SK-N-SH treated with all-trans-retinoic acid at 6 μM for 48 hours (cell line): ENCODE data around the gene CNOT6L.

Experiments
- ATAC-seq: fragments of 200-7000 bp; cut with Tn5 transposase; 3 replicates; pipeline ENCODE4 v1.9.1; 2020; ENCODE audit warnings: mild to moderate bottlenecking, moderate library complexity
- ARNTL ChIP-seq: fragments of 450-650 bp; formaldehyde crosslinking; IDR thresholded peaks from 2 replicates; pipeline ENCODE4 v1.5.0; 2020; ENCODE audit warnings: low read depth, mild to moderate bottlenecking, moderate library complexity, borderline replicate concordance
- BACH2 ChIP-seq: fragments of 250-450 bp; sonication (Bioruptor Pico); IDR thresholded peaks from 2 replicates; pipeline ENCODE4 v1.9.0; 2021; ENCODE audit warnings: mild to moderate bottlenecking, borderline replicate concordance
- CREB5 ChIP-seq: fragments of 250-450 bp; sonication (Bioruptor Pico); IDR thresholded peaks from 2 replicates; pipeline ENCODE4 v1.5.1; 2020; ENCODE audit warnings: low read depth, mild to moderate bottlenecking, moderate library complexity
- CSRNP3 ChIP-seq: fragments of 250-450 bp; sonication (Bioruptor Pico); IDR thresholded peaks from 2 replicates; pipeline ENCODE4 v1.5.1; 2021; ENCODE audit warnings: mild to moderate bottlenecking, moderate library complexity
- ESRRG ChIP-seq: fragments of 250-450 bp; sonication (Bioruptor Pico); IDR thresholded peaks from 2 replicates; pipeline ENCODE4 v1.6.1; 2021; ENCODE audit warnings: mild to moderate bottlenecking
- ISL1 ChIP-seq: fragments of 250-450 bp; sonication (Bioruptor Pico); IDR thresholded peaks from 2 replicates; pipeline ENCODE4 v2.1.2; 2022; ENCODE audit warnings: mild to moderate bottlenecking, moderate library complexity
- POU6F1 ChIP-seq: fragments of 250-450 bp; sonication (Bioruptor Pico); IDR thresholded peaks from 2 replicates; pipeline ENCODE4 v1.8.0; 2021; ENCODE audit warnings: low read depth, mild to moderate bottlenecking, moderate library complexity, borderline replicate concordance
- PPARA ChIP-seq: fragments of 250-450 bp; sonication (Bioruptor Pico); IDR thresholded peaks from 2 replicates; pipeline ENCODE4 v1.5.0; 2020; ENCODE audit warnings: mild to moderate bottlenecking, borderline replicate concordance
- RARB ChIP-seq: fragments of 250-450 bp; sonication (Bioruptor Pico); IDR thresholded peaks from 2 replicates; pipeline ENCODE4 v1.8.0; 2021; ENCODE audit warnings: mild to moderate bottlenecking, moderate library complexity
- SNAI2 ChIP-seq: fragments of 250-450 bp; sonication (Bioruptor Pico); IDR thresholded peaks from 2 replicates; pipeline ENCODE4 v1.5.0; 2020; ENCODE audit warnings: mild to moderate bottlenecking, moderate library complexity
- TCF4 ChIP-seq: fragments of 250-450 bp; sonication (Bioruptor Pico); IDR thresholded peaks from 2 replicates; pipeline ENCODE4 v1.8.0; 2021; ENCODE audit warnings: mild to moderate bottlenecking, moderate library complexity, borderline replicate concordance
- TOX ChIP-seq: fragments of 250-450 bp; sonication (Bioruptor Pico); IDR thresholded peaks from 2 replicates; pipeline ENCODE4 v1.8.0; 2021; ENCODE audit warnings: mild to moderate bottlenecking, moderate library complexity, borderline replicate concordance
- TSHZ2 ChIP-seq: fragments of 250-450 bp; sonication (Bioruptor Pico); IDR thresholded peaks from 2 replicates; pipeline ENCODE4 v1.5.0; 2020; ENCODE audit warnings: mild to moderate bottlenecking, moderate library complexity
- ZC3H10 ChIP-seq: fragments of 250-450 bp; sonication (Bioruptor Pico); IDR thresholded peaks from 2 replicates; pipeline ENCODE4 v1.5.1; 2021; ENCODE audit warnings: mild to moderate bottlenecking, moderate library complexity
- ZFP3 ChIP-seq: fragments of 250-450 bp; sonication (Bioruptor Pico); IDR thresholded peaks from 2 replicates; pipeline ENCODE4 v1.5.0; 2020; ENCODE audit warnings: mild to moderate bottlenecking, moderate library complexity
- ZFP30 ChIP-seq: fragments of 450-650 bp; formaldehyde crosslinking; IDR thresholded peaks from 2 replicates; pipeline ENCODE4 v1.5.0; 2022; ENCODE audit warnings: mild to moderate bottlenecking, moderate library complexity
- ZNF565 ChIP-seq: fragments of 450-650 bp; formaldehyde crosslinking; conservative IDR thresholded peaks from 2 replicates; pipeline ENCODE4 v1.5.0; 2020; ENCODE audit warnings: low read depth, mild to moderate bottlenecking, moderate library complexity
- ZNF8 ChIP-seq: fragments of 450-650 bp; formaldehyde crosslinking; IDR thresholded peaks from 2 replicates; pipeline ENCODE4 v1.5.0; 2020; ENCODE audit warnings: mild to moderate bottlenecking, moderate library complexity

CNOT6L gene

GRCh38 chr4:77827343-77827742 lies 8.2 kb upstream of the CNOT6L start:
- no peak for ATAC-seq
- TF ChIP-seq TSHZ2 (CRISPR knock-in tag): no peak
- TF ChIP-seq ZC3H10 (CRISPR knock-in tag): no peak
- TF ChIP-seq BACH2: no peak
- no peak for TF ChIP-seq RARB (CRISPR knock-in tag)
- TF ChIP-seq TOX (CRISPR knock-in tag): no peak
- TF ChIP-seq TCF4 (CRISPR knock-in tag): no peak
- TF ChIP-seq POU6F1 (CRISPR knock-in tag): no peak

- TF ChIP-seq TOX (CRISPR knock-in tag) (no peak), PPARA (CRISPR knock-in tag) (no peak), ZNF8 (CRISPR knock-in tag) (no peak), ESRRG (no peak), ZC3H10 (CRISPR knock-in tag) (no peak), ZFP30 (CRISPR knock-in tag) (no peak), ISL1 (no peak), SNAI2 (CRISPR knock-in tag) (no peak), RARB (CRISPR knock-in tag) (no peak), ZFP3 (CRISPR knock-in tag) (no peak), POU6F1 (CRISPR knock-in tag) (no peak), CREB5 (CRISPR knock-in tag) (no peak), CSRNP3 (no peak), TCF4 (CRISPR knock-in tag) (no peak), BACH2 (no peak)
- no peak for ATAC-seq
Measured at GRCh38 chr4:77826275-77826674, 7.1 kb upstream of the CNOT6L start.

GRCh38 chr4:77821775-77822174 lies 2.6 kb upstream of the CNOT6L start:
- TF ChIP-seq TCF4 (CRISPR knock-in tag) (no peak), ESRRG (no peak), SNAI2 (CRISPR knock-in tag) (no peak), ARNTL (CRISPR knock-in tag) (no peak), CSRNP3 (no peak), CREB5 (CRISPR knock-in tag) (no peak), ZNF8 (CRISPR knock-in tag) (no peak), ZNF565 (CRISPR knock-in tag) (no peak), TOX (CRISPR knock-in tag) (no peak)
- no peak for ATAC-seq
